Diencephalon (tissue), 1 donor: ENCODE measurements around the gene ANKRD20A1. TPM values are rescaled to one million over a fixed set of nuclear protein-coding genes. Genes with fewer than 3 reads are reported as not detected.

Source experiments
- small RNA-seq: library from RNA; depleted of rRNA; stranded (forward); fragments of <200 nt; gene quantifications from one replicate; pipeline ENCODE3, GENCODE V24; 2014
- total RNA-seq: library from RNA; depleted of rRNA; stranded (reverse); fragments of >200 nt; gene quantifications from one replicate; pipeline ENCODE4 v1.2.3, GENCODE V29; 2014

Gene ANKRD20A1
- total RNA-seq, result 19.4 TPM

GRCh38 chr9:67858871-67859270, at the start of gene ANKRD20A1:
Gene ANKRD20A1 (plus strand): TSS chr9:67858931. CDS start chr9:67859427, 496 bp downstream.

Small RNA genes within 50 kb of the gene (small RNA-seq; reads per million reads assigned to genes)
- gene RNU6-368P, result not detected
